GM06990 (cell line): ENCODE data around the gene ARHGDIG.

Experiments
- DNase-seq: peaks from one replicate; pipeline ENCODE4 v3.0.0-alpha.2; 2011; ENCODE audit not compliant: insufficient read length; ENCODE audit errors: extremely low read depth
- H3K27me3 ChIP-seq: replicated peaks from 2 replicates; pipeline ENCODE4 v1.6.0; 2011; ENCODE audit warnings: low read length; ENCODE audit not compliant: control insufficient read depth, insufficient read depth
- H3K36me3 ChIP-seq: 2 replicates; pipeline ENCODE4 v1.5.1; 2011; ENCODE audit warnings: low read length; ENCODE audit not compliant: control insufficient read depth, insufficient read depth
- H3K4me3 ChIP-seq: replicated peaks from 2 replicates; pipeline ENCODE4 v1.5.1; 2011; ENCODE audit warnings: low read depth, mild to moderate bottlenecking, control low read depth, low read length
- TF ChIP-seq, protein P1 (sequence below): IDR thresholded peaks from 2 replicates; pipeline ENCODE4 v1.5.1; 2011; ENCODE audit warnings: low read length, control low read depth, mild to moderate bottlenecking, inconsistent platforms; ENCODE audit not compliant: insufficient read depth, poor library complexity, severe bottlenecking

The ARHGDIG gene

GRCh38 chr16:309476-309875 is 29.1 kb downstream of the ARHGDIG start:
- Histone ChIP-seq H3K36me3 (peaks cover 10% of the 10 kb centered on the region), H3K27me3 (no peaks in the 10 kb centered on the region), H3K4me3 (no peak overlapping the region)
- no peak for DNase-seq
- TF ChIP-seq, protein P1, sequence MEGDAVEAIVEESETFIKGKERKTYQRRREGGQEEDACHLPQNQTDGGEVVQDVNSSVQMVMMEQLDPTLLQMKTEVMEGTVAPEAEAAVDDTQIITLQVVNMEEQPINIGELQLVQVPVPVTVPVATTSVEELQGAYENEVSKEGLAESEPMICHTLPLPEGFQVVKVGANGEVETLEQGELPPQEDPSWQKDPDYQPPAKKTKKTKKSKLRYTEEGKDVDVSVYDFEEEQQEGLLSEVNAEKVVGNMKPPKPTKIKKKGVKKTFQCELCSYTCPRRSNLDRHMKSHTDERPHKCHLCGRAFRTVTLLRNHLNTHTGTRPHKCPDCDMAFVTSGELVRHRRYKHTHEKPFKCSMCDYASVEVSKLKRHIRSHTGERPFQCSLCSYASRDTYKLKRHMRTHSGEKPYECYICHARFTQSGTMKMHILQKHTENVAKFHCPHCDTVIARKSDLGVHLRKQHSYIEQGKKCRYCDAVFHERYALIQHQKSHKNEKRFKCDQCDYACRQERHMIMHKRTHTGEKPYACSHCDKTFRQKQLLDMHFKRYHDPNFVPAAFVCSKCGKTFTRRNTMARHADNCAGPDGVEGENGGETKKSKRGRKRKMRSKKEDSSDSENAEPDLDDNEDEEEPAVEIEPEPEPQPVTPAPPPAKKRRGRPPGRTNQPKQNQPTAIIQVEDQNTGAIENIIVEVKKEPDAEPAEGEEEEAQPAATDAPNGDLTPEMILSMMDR = no peak

DNA sequence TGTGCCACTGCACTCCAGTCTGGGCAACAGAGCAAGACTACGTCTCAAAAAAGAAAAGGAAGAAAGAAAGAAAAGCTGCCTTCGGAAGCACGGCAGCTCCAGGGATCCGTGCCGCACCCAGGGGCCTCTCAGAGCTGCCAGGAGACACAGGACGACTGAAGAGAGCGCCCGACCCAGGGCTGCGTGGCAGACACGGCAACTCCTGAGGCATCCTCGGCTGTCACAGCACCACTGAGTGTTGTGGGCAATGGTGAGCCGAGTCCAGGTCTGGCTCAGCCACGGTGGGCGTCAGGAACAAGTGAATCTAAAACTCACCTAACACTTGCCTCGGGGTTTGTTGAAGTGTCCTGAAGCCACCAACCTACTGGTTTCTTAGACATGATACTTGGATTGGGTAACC is 31.3 kb downstream of the ARHGDIG start:
- TF ChIP-seq, protein P1 = no peak
- Histone ChIP-seq H3K4me3 (no peak overlapping the region), H3K36me3 (peaks cover 7% of the 10 kb centered on the region), H3K27me3 (no peaks in the 10 kb centered on the region)
- no peak for DNase-seq

GRCh38 chr16:314351-314750 is 34.0 kb downstream of the ARHGDIG start:
- TF ChIP-seq, protein P1 = no peak
- DNase-seq = no peak
- H3K4me3 ChIP-seq = no peak overlapping the region
- no peaks in the 10 kb centered on the region for H3K27me3 ChIP-seq
- peaks cover 12% of the 10 kb centered on the region for H3K36me3 ChIP-seq

- peaks cover 12% of the 10 kb centered on the region for H3K36me3 ChIP-seq
- H3K27me3 ChIP-seq = no peaks in the 10 kb centered on the region
- DNase-seq = no peak
- no peak overlapping the region for H3K4me3 ChIP-seq
- TF ChIP-seq, protein P1 = no peak
Observed at GRCh38 chr16:314795-315299, 34.5 kb downstream of the ARHGDIG start.

DNA sequence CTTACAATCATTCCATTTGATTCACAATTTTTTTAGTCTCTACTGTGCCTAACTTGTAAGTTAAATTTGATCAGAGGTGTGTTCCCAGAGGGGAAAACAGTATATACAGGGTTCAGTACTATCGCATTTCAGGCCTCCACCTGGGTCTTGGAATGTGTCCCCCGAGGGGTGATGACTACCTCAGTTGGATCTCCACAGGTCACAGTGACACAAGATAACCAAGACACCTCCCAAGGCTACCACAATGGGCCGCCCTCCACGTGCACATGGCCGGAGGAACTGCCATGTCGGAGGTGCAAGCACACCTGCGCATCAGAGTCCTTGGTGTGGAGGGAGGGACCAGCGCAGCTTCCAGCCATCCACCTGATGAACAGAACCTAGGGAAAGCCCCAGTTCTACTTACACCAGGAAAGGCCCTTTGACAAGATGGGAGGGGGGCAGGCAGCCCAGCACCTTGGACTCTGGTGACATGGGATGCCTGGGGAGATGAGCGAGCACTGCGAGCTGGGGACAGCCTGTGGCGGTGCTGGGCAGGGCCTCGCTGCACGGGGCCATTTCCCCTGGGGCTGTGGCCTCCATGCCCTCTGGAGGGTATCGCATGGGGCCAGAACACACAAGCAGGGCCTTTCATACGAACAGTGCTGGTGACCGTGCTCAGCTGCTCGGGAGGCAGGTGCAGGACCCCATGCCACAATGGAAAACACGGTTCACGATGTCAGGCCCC is 36.5 kb downstream of the ARHGDIG start:
- no peak for DNase-seq
- TF ChIP-seq, protein P1 = no peak
- Histone ChIP-seq H3K4me3 (no peak overlapping the region), H3K27me3 (no peaks in the 10 kb centered on the region), H3K36me3 (peaks cover 12% of the 10 kb centered on the region)
